Nephron (organoid): ENCODE measurements around the gene NPPB.

ENCODE experiments used
- H3K27ac Mint-ChIP-seq, 3 experiments: 2 replicates each; pipeline ENCODE4 v1.8.0; 2020; ENCODE audit warnings: mixed read lengths in 3 of 3, mild to moderate bottlenecking in 2 of 3, moderate library complexity in 1 of 3
- H3K27me3 Mint-ChIP-seq: 2 replicates; pipeline ENCODE4 v1.8.0; 2021; ENCODE audit warnings: low read depth, mild to moderate bottlenecking, moderate library complexity, mixed read lengths
- H3K36me3 Mint-ChIP-seq: 2 replicates; pipeline ENCODE4 v1.8.0; 2020; ENCODE audit warnings: low read depth, mixed read lengths
- H3K4me1 Mint-ChIP-seq: 2 replicates; pipeline ENCODE4 v1.8.0; 2020; ENCODE audit warnings: mixed read lengths
- H3K4me3 Mint-ChIP-seq, 3 experiments: 2 replicates each; pipeline ENCODE4 v1.8.0; 2020; ENCODE audit warnings: mild to moderate bottlenecking in 3 of 3, mixed read lengths in 3 of 3, moderate library complexity in 2 of 3
- H3K9me3 Mint-ChIP-seq: 2 replicates; pipeline ENCODE4 v1.8.0; 2020; ENCODE audit warnings: mixed read lengths
- CTCF ChIP-seq, 3 experiments: fragments of 200-600 bp; sonication (generic); IDR thresholded peaks; one replicate each; pipeline ENCODE4 v1.5.0; 2021; ENCODE audit warnings: antibody characterized with exemption in 3 of 3; ENCODE audit not compliant: unreplicated experiment in 3 of 3

Gene NPPB

GRCh38 chr1:11858158-11858557, 587 bp downstream of the NPPB start:
- Mint-ChIP-seq H3K9me3 (peaks cover 2% of the 10 kb centered on the region), H3K4me3 (no peak overlapping the region), H3K4me1 (no peaks in the 10 kb centered on the region), H3K27me3 (peaks cover 77% of the 10 kb centered on the region), H3K36me3 (no peaks in the 10 kb centered on the region), H3K27ac (no peak overlapping the region)
- TF ChIP-seq CTCF (IDR thresholded peaks at IDR 0.05; ENCODE audit: unreplicated experiment in 3 of 3) = no peak

DNA sequence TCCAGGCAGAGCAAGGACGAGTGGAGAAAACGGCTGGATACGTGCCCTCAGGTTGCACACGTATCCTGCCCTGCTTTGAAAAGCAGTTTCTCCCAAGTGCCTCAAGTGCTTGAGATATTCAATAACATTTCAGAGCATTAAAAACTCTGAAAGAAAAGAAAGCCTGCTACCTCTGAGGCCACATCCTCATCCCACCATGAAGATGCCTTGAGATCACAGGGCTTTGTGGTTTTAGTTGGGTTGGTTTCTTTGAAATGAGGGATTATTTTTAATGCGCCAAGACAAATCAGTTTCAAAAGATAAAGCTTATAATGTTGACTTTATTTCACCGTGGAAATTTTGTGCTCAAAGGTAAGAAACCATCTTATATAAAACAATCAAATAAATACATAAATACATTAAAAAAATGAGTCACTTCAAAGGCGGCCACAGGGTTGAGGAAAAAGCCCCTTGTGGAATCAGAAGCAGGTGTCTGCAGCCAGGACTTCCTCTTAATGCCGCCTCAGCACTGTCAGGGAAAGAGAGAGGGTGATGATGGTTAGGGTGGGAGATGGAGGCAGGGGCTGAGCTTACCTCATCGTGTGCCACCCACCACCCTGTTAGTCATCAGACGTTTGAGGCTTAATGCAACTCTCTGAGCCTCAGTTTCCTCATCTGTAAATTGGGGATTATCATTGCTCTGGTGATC, 1.4 kb downstream of the NPPB start:
- H3K27ac Mint-ChIP-seq = no peak overlapping the region
- H3K4me1 Mint-ChIP-seq = no peaks in the 10 kb centered on the region
- H3K9me3 Mint-ChIP-seq = peaks cover 2% of the 10 kb centered on the region
- no peak overlapping the region for H3K4me3 Mint-ChIP-seq
- H3K27me3 Mint-ChIP-seq = peaks cover 77% of the 10 kb centered on the region
- TF ChIP-seq CTCF (IDR thresholded peaks at IDR 0.05; ENCODE audit: unreplicated experiment in 3 of 3) = no peak
- no peaks in the 10 kb centered on the region for H3K36me3 Mint-ChIP-seq

GRCh38 chr1:11856698-11857097, 2.0 kb downstream of the NPPB start:
- Mint-ChIP-seq H3K27ac (no peak overlapping the region), H3K4me3 (no peak overlapping the region), H3K36me3 (no peaks in the 10 kb centered on the region), H3K27me3 (peaks cover 72% of the 10 kb centered on the region), H3K9me3 (peaks cover 2% of the 10 kb centered on the region), H3K4me1 (no peaks in the 10 kb centered on the region)
- no peak for TF ChIP-seq CTCF (IDR thresholded peaks at IDR 0.05; ENCODE audit: unreplicated experiment in 3 of 3)

DNA sequence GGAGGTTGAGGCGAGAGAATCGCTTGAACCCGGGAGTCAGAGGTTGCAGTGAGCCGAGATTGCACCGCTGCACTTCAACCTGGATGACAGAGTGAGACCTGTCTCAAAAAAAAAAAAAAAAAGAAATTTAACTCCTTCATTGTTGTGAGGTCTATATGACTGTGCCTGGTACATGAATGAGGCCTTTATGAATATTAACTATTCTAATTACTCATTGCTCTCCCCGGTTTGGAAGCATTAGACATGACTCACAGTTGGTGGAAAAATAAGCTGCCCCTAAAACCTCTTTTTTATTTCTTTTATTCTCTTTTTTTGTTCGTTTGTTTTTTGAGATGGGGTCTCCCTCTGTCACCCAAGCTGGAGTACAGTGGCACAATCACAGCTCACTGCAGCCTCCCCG, 3.3 kb downstream of the NPPB start:
- TF ChIP-seq CTCF (IDR thresholded peaks at IDR 0.05; ENCODE audit: unreplicated experiment in 3 of 3) = no peak
- H3K27me3 Mint-ChIP-seq = peaks cover 60% of the 10 kb centered on the region

GRCh38 chr1:11854519-11854918, 4.2 kb downstream of the NPPB start:
- peaks cover 3% of the 10 kb centered on the region for H3K4me1 Mint-ChIP-seq
- H3K9me3 Mint-ChIP-seq = no peaks in the 10 kb centered on the region
- no peaks in the 10 kb centered on the region for H3K36me3 Mint-ChIP-seq
- H3K27me3 Mint-ChIP-seq = peaks cover 52% of the 10 kb centered on the region
- TF ChIP-seq CTCF (IDR thresholded peaks at IDR 0.05; ENCODE audit: unreplicated experiment in 3 of 3) = no peak
- no peak overlapping the region for H3K4me3 Mint-ChIP-seq
- no peak overlapping the region for H3K27ac Mint-ChIP-seq

More for the DNA sequence above, 3.3 kb downstream of the NPPB start:
- H3K4me3 Mint-ChIP-seq = no peak overlapping the region
- no peaks in the 10 kb centered on the region for H3K9me3 Mint-ChIP-seq
- peaks cover 3% of the 10 kb centered on the region for H3K4me1 Mint-ChIP-seq
- H3K36me3 Mint-ChIP-seq = no peaks in the 10 kb centered on the region
- no peak overlapping the region for H3K27ac Mint-ChIP-seq

- no peak for TF ChIP-seq CTCF (IDR thresholded peaks at IDR 0.05; ENCODE audit: unreplicated experiment in 3 of 3)
- H3K4me1 Mint-ChIP-seq = peaks cover 17% of the 10 kb centered on the region
- no peak overlapping the region for H3K4me3 Mint-ChIP-seq
- H3K27me3 Mint-ChIP-seq = peaks cover 18% of the 10 kb centered on the region
- H3K27ac Mint-ChIP-seq = no peak overlapping the region
- H3K36me3 Mint-ChIP-seq = peaks cover 9% of the 10 kb centered on the region
- H3K9me3 Mint-ChIP-seq = no peaks in the 10 kb centered on the region
Measured at GRCh38 chr1:11851180-11851579, 7.6 kb downstream of the NPPB start.
